ENCODE measurements around the gene FOXJ1.

The FOXJ1 gene

DNA sequence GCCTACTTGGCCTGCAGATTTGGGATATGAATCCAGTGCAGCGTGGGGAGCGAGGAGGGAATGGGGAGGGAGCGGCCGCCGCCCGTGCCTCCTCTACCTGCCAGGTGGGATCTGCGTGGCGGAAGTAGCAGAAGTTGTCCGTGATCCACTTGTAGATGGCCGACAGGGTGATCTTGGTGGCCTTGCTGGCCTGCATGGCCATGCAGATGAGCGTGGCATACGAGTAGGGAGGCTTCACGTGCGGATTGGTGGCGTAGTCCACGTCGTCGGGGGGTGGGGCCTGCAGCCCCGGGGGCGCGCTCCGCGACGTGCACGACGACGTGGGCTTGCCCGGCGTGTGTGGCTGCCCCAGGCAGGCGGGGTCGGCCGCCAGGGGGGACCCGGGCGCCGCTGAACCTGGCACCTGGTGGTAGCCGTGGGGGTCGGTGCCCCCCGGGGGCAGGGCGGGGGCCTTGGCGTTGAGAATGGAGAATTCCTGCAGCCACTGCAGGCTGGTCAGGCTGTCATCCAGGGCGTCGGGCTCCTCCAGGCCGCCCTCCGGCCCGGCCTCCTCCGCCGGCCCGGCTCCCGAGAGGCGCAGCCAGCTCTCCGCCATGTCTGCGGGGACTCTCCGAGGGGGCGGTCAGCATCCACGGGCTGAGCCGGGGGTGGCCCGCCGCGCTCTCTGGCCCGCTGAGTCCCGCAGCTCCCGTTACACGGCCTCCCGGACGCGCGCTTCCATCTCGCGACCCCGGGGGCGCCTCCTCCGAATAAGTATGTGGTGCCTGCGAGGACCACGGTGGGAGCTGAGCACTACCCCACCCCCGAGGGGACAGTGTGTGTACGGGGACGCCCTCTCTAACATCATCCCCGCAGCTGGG is 1.0 kb downstream of the FOXJ1 start:
- DNase-seq, result no peak

DNA sequence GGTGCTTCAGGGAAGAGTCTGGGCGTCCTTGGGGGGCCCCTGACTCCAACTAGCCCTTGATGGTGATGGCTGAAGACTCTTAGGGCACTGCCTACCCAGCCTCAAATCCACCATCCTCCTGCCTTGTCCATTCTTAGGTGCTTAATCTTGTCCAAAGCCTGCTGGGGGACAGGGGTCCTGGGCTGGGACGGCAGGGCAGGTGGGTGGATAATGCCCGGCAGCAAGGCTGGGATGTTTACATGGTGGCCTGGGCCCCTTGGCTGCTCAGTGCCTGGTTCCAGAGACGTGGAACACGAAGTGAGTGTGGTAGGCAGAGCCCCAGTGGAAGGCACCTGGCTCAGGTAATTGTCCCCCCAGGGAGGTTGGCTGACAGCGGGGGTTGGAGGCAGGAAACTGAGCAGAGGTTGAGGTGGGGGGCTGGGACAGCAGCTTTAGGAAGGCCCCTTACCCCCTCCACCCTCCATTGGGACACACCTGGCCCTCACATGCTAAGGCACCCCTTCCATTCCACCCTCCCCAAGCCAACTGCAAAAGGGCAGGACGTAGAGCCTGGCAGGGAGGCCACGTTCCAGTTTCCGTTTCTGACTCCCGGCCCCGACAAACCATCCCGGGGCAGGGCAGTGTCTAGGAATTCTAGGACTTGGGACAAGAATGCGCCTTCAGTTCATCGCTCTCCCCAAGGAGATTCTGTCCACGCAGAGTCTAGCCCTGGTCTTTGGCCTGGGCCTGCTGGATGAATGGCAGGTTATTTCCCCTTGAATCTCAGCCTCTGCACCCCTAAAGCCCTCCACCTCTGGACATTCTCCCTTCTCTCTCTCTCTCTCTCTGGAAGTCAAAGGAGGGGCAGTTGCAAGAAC is 1.9 kb downstream of the FOXJ1 start:
- peak in 1 of 2 experiments; percentile 23 for DNase-seq

DNA sequence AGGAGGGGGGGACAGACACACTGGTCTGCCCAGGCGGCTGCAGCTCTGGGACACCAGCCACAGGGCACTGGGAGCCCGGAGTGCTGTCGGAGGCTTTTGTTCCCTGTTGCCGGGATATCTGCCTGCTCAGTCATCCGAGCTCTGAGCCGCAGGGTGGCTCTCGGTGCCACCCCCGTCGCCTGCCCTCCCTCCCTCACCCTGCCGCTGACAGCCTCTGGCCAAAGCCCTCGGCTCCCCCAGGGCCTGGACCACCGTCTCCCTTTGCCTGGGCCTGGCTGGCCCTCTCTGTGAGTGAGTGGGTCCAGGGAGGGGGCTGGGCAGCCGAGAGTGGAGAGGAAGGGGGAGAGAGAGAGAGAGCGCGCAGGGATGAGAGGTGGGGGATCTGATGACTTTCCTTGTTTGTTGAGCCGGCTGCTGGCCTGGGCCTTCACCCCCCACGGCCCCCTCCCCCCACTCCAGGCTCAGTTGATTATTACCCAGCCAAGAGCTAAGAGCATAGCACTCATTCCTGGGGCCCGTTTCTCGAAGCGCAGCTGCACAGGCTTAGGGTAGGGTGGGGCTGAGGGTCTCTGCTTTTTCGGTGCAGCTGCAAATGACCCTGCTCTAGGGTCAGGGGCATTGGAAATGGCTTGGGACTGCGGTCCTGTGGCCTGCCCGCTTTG is 2.7 kb downstream of the FOXJ1 start:
- peak; percentile 64 to 84 for DNase-seq

DNA sequence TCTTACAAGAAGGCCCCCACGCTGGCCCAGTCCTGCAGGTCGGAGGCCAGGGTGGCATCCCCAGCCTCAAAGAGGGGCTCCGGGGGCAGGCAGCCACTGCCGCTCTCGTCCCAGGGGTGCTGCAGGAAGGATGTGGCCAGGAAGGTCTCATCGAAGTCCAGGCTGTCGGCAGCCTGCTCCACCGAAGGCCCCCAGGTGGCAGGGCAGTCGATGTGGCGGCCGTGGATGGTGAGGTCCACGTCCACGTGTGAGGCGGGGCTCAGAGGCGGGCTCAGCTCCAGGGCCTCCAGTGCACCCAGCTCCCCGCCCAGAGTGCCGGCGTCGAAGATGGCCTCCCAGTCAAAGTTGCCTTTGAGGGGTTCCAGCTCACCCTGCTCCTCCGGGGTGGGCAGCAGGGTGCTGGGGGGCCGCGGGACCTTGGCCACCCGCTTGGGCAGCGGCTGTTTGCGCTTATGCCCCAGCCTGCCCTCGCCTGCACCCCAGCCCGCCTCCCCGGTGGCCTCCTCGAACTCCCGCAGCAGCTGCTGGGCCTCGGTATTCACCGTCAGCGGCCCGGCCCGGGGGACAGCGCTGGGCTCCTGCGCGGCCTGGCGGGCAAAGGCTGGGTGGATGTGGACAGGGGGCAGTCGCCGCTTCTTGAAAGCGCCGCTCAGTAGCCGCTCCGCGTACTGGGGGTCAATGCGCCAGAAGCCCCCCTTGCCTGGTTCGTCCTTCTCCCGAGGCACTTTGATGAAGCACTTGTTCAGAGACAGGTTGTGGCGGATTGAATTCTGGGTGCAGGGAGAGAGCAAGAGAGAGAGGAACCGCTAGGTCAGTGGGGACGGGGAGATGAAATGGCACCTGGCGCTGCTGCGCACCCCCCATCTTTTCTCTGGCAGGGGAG is 3.5 kb downstream of the FOXJ1 start:
- no peak for DNase-seq

GRCh38 chr17:76137001-76137350 is 4.1 kb downstream of the FOXJ1 start:
- DNase-seq, result no peak

DNA sequence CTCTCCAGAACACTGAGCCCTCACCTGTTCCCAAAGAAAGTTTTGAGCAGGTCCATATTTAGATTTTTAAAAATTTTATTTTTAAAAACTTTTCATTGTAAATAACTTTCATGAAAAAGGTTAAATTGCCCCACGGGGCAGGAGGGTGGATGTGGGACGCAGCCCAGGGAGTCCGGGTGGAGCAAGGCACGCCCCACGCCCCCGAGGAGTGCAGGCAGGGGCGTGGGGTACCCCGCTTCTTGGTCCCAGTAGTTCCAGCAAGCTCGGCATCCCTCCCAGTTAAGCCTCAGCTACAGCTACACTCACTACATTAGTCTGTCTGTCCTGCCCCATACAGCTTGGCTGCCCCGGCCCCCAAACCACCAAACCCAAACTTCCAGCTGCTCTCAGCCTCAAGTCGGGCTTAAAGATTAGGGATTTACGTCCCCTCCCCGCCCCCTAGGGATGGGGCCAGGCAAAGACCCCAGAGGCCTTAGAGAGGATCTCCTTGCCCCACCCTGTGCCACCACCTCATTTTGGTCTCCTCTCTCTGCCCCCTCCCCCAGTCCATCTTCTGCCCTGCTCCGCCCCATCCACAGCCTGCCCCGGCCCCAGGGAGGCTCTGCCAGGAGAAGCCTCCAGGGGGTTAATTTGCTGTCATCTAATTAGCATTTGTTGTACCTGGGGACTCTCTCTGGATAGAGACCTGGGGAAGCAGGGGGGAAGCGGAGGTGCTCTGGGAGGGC is 4.6 kb downstream of the FOXJ1 start:
- peak in 1 of 2 experiments; percentile 32 for DNase-seq

DNA sequence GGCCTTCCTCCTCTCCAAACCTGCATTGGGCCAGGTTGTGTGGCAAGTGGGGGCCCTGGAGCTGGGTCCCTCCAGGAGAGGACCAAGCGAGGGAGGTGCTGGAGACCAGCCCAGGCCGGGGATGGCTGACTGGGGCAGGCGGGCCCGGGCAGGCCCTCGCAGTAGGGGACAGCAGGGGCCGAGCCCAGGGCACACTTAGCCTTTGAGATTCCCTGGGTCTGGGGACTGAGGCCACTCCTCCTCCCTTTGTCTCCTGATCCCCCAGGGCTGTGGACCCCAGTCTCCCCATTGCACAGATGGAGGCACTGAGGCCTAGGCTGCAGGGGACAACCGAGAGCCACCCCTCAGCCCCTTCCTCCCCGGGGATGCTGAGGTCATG is 5.2 kb downstream of the FOXJ1 start:
- no peak for DNase-seq

- no peak for DNase-seq
Measured at GRCh38 chr17:76134911-76135809, 5.9 kb downstream of the FOXJ1 start.

DNA sequence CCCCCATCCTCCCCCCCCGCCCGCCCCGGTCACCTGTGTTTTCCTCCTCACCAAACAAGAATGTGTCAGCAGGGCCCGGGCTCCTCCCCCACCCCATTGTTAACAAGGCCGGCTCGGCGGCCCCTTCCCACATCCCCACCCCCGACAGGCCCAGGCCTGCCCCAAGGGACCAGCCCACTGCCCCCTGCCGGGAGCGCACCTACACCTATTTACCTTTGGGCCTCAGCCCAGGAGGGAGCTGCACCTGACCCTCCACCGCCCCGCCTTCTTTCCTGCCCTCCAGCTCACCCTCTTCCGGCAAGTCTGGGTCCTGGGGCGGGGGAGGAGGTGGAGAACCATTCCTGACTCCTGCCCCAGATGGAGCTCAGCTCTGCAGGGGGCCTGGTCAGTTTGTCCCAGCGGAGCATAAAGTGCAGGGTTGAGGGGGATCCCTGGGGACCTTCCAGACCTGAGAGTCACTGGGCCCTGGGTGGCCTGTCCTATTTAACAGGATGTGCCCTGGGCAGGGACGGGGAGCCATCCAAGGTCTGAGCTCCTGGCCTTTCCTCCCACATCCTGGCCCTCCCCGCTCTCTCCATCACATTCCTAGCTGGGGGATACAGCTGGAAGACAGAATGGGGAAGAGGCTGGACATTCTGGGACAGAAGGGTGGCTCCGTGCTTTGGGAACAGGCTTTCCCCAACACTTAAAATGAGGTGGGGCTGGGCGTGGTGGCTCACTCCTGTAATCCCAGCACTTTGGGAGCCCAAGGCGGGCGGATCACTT is 8.3 kb downstream of the FOXJ1 start:
- peak; percentile 92 to 95 for DNase-seq

DNA sequence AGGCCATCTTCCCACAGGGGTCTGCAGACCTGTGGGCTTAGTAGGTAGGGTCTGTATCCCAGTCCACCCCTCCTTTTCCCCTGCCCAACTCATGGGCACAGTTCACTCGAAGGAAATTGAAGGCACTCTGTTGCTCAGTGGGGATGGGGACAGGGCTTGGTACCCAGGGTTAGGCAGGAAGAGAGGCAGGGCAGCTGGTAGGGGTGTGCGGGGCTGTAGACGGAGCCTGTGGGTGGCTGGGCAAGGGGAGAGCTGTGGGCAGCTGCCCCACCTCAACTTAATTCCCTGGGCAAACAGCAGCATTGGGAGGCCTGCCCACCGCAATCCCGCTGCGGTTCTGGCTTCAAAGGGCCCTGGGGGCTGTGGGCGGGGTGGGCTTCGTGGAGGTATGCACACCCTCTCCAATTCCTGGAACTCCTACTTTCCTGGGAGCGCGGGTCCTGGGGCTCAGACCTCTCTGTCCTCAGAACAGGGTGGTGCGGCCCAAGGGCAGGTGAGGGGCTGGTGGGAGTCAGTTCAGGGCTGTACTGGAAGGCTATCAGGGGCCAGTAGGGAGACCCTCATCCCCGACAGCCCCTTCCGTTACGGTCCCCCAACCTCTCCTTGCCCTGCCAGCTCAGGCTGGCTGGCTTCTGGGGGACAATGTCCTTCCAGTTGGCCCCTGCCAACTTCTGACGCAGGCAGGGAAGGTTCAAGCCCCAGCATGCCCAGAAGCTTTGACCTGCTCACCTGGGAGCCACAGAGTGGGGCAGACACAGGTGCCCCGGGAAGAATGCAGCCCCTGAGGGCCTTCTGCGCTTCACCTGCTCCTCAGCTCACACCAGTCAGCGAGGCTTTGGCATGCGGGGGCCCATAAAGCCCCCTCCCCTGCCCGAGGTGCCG is 9.1 kb downstream of the FOXJ1 start:
- DNase-seq, result no peak

- no peak for DNase-seq
Measured at GRCh38 chr17:76131051-76131691, 9.9 kb downstream of the FOXJ1 start.

DNA sequence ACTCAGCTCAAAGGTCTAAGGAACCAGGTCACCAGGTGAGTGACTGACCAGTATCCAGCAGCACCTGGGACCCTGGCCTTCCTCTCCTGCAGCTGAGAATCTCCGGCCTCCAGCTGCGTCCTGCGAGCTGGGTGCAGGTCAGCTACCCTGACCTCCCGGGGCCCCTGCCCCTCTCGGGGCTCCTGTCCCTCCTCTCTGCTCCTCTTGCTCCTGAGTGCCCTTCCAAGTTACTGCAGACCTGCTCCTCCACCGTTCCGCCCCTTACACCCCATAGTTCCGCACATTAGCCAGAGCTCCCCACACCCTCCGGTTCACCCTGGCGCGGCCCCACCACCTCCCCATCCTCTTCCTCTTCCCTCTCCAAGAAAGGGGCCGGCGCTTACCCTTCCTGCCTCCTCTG is 10.6 kb downstream of the FOXJ1 start:
- no peak for DNase-seq

DNA sequence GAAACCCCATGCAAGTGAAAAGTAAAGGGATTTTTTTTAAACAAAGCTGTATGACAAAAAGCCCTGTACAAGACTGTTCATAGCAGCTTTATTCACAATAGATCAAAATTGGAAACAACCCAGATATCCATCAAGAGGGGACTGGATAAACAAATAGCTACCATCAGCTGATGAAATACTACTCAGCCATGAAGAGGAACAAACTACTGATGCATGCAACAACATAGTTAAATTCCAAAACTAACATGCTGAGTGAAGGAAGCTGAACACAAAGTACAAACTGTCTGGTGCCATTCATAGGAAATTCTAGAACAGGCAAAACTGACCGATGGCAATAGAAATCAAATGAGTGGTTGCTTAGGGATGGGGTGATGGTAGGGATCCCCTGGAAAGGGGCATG is 15.1 kb downstream of the FOXJ1 start:
- DNase-seq, result no peak

DNA sequence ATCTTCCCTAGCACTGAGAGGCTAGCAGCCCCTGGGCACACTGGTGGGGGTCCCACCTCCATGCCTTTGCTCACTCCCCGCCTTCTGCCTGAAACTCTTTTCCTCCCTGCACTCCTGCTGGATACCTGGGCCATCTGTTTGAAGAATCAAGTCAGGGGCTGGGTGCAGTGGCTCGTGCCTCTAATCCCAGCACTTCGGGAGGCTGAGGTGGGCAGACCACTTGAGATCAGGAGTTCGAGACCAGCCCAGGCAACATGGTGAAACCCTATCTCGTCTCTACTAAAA is 15.7 kb downstream of the FOXJ1 start:
- no peak for DNase-seq

DNA sequence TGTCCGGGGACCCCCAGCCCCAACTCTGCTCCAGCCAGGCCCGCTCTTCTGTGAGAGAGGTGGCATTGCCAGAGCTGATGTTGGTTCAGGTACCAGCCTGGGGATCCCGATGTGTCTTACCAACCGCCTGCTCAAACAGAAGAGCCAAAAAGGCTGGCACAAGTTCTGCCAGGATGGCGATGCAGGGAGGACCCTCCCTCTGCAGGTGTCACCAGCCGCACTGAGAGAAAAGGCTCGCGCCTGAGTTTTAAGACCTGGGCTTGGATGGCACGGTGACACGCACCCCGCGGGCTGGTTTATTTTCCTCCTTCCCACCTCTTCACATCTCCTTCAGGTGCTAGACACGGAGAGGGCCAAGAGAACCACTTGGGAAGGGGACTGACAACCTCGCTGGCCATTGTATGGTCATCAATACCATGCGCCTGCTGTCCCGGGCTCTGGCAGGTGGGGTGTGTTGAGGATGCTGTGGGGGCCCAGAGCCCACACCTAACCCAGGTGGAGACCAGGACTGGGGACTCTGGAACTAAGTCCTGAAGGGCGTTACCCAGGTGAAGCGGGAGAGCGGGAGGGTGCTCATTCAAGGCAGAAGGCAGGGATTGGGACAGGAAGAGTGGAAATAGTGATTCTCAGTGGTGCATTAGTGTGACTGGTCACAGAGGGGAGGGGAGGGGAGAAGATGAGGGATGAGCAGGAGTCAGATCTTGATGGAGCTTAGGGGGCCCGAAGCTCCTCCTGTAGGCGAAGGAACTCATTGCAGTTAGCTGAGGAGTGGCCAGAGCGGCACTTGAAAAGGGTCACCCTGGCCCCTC is 16.3 kb downstream of the FOXJ1 start:
- no peak for DNase-seq

GRCh38 chr17:76123749-76124581 is 17.1 kb downstream of the FOXJ1 start:
- DNase-seq, result no peak

- DNase-seq, result no peak
Measured at GRCh38 chr17:76123191-76123499, 17.9 kb downstream of the FOXJ1 start.

Data from NCI-H2081 (cell line).